HuH-7 (cell line): ENCODE data around the gene CNKSR2.

Experiments
- DNase-seq: peaks from one replicate; pipeline ENCODE4 v3.0.0; 2011; ENCODE audit warnings: low spot score

The CNKSR2 gene

DNA sequence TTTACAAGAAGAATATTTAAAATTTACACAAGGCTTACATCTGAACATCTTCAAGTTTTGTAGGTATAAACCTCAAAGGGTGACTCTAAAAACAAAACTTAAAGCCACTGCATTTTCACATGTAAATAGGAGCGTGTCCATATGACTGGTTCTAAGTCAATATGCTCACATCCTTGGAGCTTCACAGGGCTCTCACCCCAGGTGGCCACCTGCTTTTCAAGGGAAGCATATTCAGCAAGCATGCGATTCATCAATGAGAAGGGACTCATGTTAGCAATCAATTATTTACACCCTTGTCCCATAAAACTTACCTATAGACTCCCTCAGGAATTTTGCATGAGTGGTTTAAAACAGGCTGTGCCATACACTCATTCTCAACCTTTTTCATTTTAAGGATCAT, 301.7 kb downstream of the CNKSR2 start:
- no peak for DNase-seq

GRCh38 chrX:21678048-21678612, 303.9 kb downstream of the CNKSR2 start:
- no peak for DNase-seq

DNA sequence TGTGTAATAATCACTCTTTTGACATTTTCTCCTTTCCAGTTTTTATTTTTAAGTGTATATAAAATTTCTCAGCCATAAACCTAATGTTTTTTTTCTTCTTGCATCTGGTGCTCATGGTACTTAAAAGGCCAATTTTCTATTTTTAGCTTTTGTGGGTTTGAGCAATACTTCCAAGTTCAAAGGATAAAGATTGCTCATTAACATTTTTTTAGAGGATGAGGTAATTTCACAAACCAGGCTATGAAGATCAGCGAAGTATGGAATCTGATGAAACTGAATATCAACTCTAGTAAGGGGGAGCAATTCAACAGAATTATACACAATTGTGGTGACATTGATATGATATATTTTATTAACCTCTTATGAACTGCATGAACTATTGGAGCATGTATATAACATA, 309.7 kb downstream of the CNKSR2 start:
- DNase-seq = no peak

DNA sequence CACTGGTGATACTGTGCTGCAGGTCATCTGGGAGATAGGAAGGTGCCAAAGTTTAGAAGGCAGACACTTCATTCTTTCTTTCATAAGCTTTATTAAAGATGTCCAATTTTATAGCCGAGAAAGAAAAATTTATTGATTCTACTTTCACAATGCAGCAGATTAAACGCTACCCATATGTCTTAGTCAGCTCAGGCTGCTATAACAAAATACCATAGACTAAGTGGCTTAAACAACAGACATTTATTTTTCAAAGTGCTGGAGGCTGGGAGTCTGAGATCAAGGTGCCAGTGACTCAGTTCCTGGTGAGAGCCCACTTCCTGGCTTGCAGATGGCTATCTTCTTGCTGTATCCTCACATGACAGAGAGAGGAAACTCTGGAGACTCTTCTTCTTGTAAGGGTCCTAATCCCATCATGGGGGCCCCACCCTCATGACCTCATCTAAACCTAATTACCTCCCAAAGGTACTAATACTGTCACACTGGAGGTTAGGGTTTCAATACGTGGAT, 317.3 kb downstream of the CNKSR2 start:
- DNase-seq = no peak

DNA sequence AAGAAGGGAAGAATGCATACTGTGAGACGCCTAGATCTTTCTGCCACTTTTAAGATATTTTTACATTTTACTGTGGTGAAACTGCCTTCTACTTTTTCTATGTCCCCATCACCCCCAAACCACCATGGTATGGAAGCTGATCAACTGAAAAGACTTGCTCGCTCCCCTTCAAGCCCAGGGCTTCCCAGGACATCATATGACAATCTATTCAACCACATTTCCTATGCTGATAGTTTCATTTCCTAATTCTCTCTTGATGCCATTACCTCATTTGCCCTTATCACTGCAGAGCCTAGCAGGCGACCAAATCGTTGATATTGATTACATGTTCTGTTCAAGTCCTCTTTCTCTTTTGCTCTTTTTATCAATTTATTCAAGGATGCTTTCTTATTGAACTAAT, 324.1 kb downstream of the CNKSR2 start:
- DNase-seq = no peak

- no peak for DNase-seq
Observed at GRCh38 chrX:21699136-21699535, 324.9 kb downstream of the CNKSR2 start.

GRCh38 chrX:21700275-21700674, 326.1 kb downstream of the CNKSR2 start:
- DNase-seq = no peak

GRCh38 chrX:21700967-21701366, 326.7 kb downstream of the CNKSR2 start:
- DNase-seq = no peak

DNA sequence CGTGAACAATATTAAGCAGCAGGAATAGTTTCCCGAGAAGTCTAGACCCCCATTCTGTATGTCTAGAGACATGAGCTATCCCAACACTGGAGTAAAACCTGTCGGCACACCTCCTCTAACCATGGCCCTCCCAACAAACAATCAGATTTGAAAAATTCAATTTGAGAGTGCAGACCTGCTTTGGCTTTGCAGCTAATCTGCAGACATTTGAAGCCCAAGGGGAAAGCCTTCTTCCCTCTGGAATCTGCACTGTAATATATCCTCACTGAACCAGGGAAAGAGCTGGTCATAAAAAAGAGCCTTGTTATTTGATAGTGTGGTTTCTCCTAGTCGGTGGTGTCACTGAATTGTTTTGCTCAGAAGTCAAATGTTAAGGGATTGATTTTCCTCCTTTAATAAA, 328.5 kb downstream of the CNKSR2 start:
- DNase-seq = no peak
